Omental fat pad (tissue), 4 donors: ENCODE measurements around the gene ELOVL1. TPM values are rescaled to one million over a fixed set of nuclear protein-coding genes. Genes with fewer than 3 reads are reported as not detected.

Experiments used
- ATAC-seq: fragments of 150-250 bp; one replicate; pipeline ENCODE4 v1.9.1; 2016; ENCODE audit warnings: mild to moderate bottlenecking, moderate library complexity; ENCODE audit not compliant: low FRiP score
- DNase-seq: peaks from one replicate; pipeline ENCODE4 v3.0.0-alpha.2; 2019; ENCODE audit warnings: low spot score
- CTCF ChIP-seq, 3 donors: fragments of 450-650 bp; IDR thresholded peaks; one replicate each; pipeline ENCODE4 v1.5.1; 2016 to 2017; ENCODE audit warnings: antibody characterized with exemption in 3 of 3, mild to moderate bottlenecking in 3 of 3, moderate library complexity in 2 of 3
- total RNA-seq, 4 donors: library from RNA; depleted of rRNA; stranded (reverse); fragments of >200 nt; gene quantifications; one replicate each; pipeline ENCODE4 v1.1.0, GENCODE V29; 2016

The ELOVL1 gene
- total RNA-seq, 4 donors from 2014 or later, result 56.4 to 124 (median 78.2) TPM

DNA sequence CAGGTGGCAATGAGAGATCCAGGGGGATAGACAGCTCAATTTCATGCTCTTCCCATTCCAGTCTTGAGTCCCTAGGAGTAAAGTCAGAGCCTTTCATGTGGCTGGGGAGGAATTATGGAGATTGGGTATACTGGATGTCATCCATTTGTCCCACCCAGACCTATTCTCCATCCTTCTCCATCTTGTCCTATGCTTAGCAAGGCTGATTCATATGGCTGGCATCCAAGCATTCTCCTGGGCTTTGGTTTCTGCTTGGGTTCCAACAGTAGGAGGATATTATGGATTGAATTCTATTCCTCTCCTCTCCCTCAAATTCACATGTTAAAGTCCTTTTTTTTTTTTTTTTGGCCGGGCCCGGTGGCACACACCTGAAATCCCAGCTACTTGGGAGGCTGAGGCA, 12.9 kb downstream of the ELOVL1 start:
- ATAC-seq (no peak), DNase-seq (no peak)
- no peak for TF ChIP-seq CTCF (IDR thresholded peaks at IDR 0.05)

DNA sequence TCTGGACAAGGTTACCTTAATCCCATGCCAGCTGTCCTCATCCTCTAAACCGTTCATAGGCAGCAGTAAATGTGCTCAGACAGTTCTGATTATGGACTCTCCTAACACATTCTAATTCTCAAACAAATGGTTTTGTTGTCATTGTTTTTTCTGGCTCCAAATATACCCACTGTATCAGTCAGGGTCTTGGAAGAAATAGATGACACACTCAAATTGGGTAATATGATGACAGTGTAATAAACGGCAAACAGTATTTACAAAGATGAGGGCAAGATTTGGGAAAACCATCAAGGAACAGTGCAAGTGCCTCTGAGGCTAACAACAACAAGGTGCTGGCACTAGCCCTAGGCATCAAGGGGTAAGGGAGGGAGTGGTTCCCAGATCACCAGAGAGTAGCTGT, 13.3 kb downstream of the ELOVL1 start:
- ATAC-seq (no peak), DNase-seq (no peak)
- TF ChIP-seq CTCF (IDR thresholded peaks at IDR 0.05), result no peak

DNA sequence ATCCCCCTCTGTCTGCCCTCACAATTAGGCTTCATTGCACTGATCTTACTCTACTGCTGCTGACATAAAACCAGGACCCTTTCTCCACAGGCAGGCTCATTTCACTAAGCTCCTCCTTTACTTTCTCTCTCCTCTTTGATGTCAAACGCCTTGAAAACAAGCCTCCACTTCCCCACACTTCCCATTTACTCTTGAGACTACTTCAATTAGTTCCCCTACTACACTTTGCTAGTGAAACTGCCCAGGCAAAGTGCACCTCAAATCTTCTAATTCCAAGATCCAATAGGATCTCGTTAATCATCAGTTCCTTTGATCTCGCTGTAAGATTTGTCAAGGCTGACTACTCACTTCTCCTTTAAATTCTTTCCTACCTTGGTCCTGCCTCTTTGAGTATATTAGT, 14.9 kb downstream of the ELOVL1 start:
- DNase-seq, result no peak
- TF ChIP-seq CTCF (IDR thresholded peaks at IDR 0.05), result no peak
- ATAC-seq, result no peak

DNA sequence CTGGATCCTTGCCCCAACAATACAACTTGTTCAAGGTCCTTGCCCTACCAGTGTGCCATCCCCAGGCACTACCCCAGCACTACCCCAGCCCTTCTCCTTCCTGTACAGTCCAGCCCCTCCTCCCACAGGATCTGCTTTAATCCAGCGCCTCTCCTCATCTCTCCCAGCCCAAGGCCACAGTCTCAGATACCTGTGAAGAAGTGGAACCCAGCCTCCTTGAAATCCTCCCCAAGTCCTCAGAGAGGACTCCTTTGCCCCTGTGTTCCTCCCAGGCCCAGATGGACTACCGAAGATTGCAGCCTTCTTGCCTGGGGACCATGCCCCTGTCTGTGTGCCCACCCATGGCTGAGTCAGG, 15.5 kb downstream of the ELOVL1 start:
- ATAC-seq (no peak), DNase-seq (no peak)
- TF ChIP-seq CTCF (IDR thresholded peaks at IDR 0.05), result no peak

DNA sequence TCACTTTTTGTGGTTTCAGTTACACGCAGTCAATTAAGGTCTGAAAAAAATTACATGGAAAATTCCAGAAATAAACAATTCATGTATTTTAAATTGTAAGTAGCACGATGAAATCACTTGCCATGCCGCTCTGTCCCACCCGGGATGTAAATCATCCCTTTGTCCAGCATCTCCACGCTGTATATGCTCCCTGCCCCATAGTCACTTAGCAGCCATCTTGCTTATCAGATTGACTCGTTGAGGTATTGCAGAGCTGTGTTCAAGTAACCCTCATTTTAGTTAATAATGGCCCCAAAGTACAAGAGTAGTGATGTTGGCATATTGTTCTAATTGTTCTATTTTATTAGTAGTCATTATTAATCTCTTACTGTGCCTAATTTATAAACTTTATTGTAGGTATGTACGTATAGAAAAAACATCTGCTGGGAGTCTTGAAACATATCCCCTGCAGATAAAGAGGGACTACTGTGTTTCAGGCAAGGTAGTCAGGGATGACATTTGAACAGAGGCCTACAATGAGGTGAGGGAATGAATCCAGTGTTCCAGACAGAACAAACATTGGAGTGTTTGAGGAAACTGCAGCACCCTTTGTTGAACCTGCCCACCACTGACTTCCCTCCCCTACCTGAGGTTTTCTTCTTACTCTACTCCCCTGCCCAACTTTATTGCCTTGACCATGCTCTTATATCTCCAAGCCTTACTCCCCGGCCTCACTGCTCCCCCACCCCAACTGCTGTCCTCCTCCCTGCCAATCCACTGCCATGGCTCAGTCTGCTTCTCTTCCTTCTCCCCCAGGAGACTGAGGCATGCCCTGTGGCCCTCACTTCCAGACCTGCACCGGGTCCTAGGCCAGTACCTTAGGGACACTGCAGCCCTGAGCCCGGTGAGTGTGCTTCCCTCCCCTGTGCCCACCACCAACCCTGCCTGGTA, 16.1 kb downstream of the ELOVL1 start:
- no peak for ATAC-seq
- DNase-seq, result no peak
- no peak for TF ChIP-seq CTCF (IDR thresholded peaks at IDR 0.05)

- TF ChIP-seq CTCF (IDR thresholded peaks at IDR 0.05), result no peak
- no peak for DNase-seq
- no peak for ATAC-seq
Measured at GRCh38 chr1:43350976-43351375, 16.8 kb downstream of the ELOVL1 start.
